ENCODE results near the gene FGF23.

The FGF23 gene

GRCh38 chr12:4355156-4356040 is 24.1 kb downstream of the FGF23 start:
- H2BK15ac ChIP-seq (ENCODE audit: low read length): no peak overlapping the region
- H3K9ac ChIP-seq (ENCODE audit: low read depth, low read length, poor library complexity): no peak overlapping the region
- no peak overlapping the region for H3K14ac ChIP-seq (ENCODE audit: low read length)
- H4K8ac ChIP-seq (ENCODE audit: low read depth, low read length): peak overlapping the region; percentile 94
- no peak overlapping the region for H2BK120ac ChIP-seq (ENCODE audit: low read depth, low read length)
- H3K4me1 ChIP-seq (ENCODE audit: control insufficient read depth in 2 of 2, insufficient read depth in 1 of 2, low read depth in 1 of 2, low read length in 2 of 2): peaks cover 0 to 3% of the 10 kb centered on the region in 2 donors
- peaks cover 7 to 35% of the 10 kb centered on the region in 2 donors for H3K36me3 ChIP-seq (replicated peaks in 1 of 2; ENCODE audit: control insufficient read depth in 2 of 2, insufficient read depth in 2 of 2, low read length in 2 of 2)
- peaks cover 0 to 6% of the 10 kb centered on the region in 2 donors for H3K9me3 ChIP-seq (replicated peaks in 1 of 2; ENCODE audit: control insufficient read depth in 2 of 2, insufficient read depth in 1 of 2, low read depth in 1 of 2, low read length in 2 of 2)
- peak overlapping the region in 1 of 2 donors; percentile 2 for H3K4me3 ChIP-seq (ENCODE audit: low read length in 2 of 2)
- H2BK12ac ChIP-seq (ENCODE audit: low read length): no peak overlapping the region
- H2AK5ac ChIP-seq (ENCODE audit: low read depth, low read length): no peak overlapping the region
- DNase-seq (ENCODE audit: low spot score): no peak
- no peak overlapping the region for H2AFZ ChIP-seq (ENCODE audit: low read length)
- H3K27ac ChIP-seq (replicated peaks; ENCODE audit: low read length): no peak overlapping the region
- H3K27me3 ChIP-seq (ENCODE audit: control insufficient read depth in 3 of 3, insufficient read depth in 3 of 3, low read depth in 1 of 3, low read length in 3 of 3): no peaks in the 10 kb centered on the region
- H4K91ac ChIP-seq (ENCODE audit: low read depth, low read length, poor library complexity): no peak overlapping the region
- peak overlapping the region; percentile 44 for H3K18ac ChIP-seq (ENCODE audit: low read length)
- no peak overlapping the region for H3K4ac ChIP-seq (ENCODE audit: low read length)
- H2BK5ac ChIP-seq (ENCODE audit: low read length): no peak overlapping the region
- no peak overlapping the region for H3K4me2 ChIP-seq (ENCODE audit: insufficient read depth, low read length, poor library complexity, severe bottlenecking)
- H3K23ac ChIP-seq (ENCODE audit: low read depth, low read length, poor library complexity): peak overlapping the region; percentile 97
- no CpG with 5 or more reads among the region's 3 CpGs for WGBS, 2 donors (ENCODE audit: extremely low coverage in 2 of 2, insufficient read length in 2 of 2, insufficient replicate concordance in 1 of 2)
- no peaks in the 10 kb centered on the region for H3K79me1 ChIP-seq (ENCODE audit: low read depth, low read length)

GRCh38 chr12:4353785-4354208 is 25.7 kb downstream of the FGF23 start:
- Histone ChIP-seq H2BK5ac (ENCODE audit: low read length) (no peak overlapping the region), H3K36me3 (replicated peaks in 1 of 2; ENCODE audit: control insufficient read depth in 2 of 2, insufficient read depth in 2 of 2, low read length in 2 of 2) (peaks cover 8 to 48% of the 10 kb centered on the region in 2 donors), H2BK15ac (ENCODE audit: low read length) (no peak overlapping the region), H2AK5ac (ENCODE audit: low read depth, low read length) (no peak overlapping the region), H3K4me1 (ENCODE audit: control insufficient read depth in 2 of 2, insufficient read depth in 1 of 2, low read depth in 1 of 2, low read length in 2 of 2) (peaks cover 0 to 3% of the 10 kb centered on the region in 2 donors), H3K9me3 (replicated peaks in 1 of 2; ENCODE audit: control insufficient read depth in 2 of 2, insufficient read depth in 1 of 2, low read depth in 1 of 2, low read length in 2 of 2) (no peaks in the 10 kb centered on the region), H3K4me3 (ENCODE audit: low read length in 2 of 2) (no peak overlapping the region), H4K91ac (ENCODE audit: low read depth, low read length, poor library complexity) (no peak overlapping the region), H2BK12ac (ENCODE audit: low read length) (no peak overlapping the region), H3K79me1 (ENCODE audit: low read depth, low read length) (no peaks in the 10 kb centered on the region), H3K18ac (ENCODE audit: low read length) (no peak overlapping the region), H2AFZ (ENCODE audit: low read length) (no peak overlapping the region), H3K27ac (replicated peaks; ENCODE audit: low read length) (no peak overlapping the region), H3K23ac (ENCODE audit: low read depth, low read length, poor library complexity) (no peak overlapping the region), H4K8ac (ENCODE audit: low read depth, low read length) (no peak overlapping the region), H2BK120ac (ENCODE audit: low read depth, low read length) (no peak overlapping the region), H3K4ac (ENCODE audit: low read length) (no peak overlapping the region), H3K9ac (ENCODE audit: low read depth, low read length, poor library complexity) (no peak overlapping the region), H3K4me2 (ENCODE audit: insufficient read depth, low read length, poor library complexity, severe bottlenecking) (no peak overlapping the region), H3K27me3 (ENCODE audit: control insufficient read depth in 3 of 3, insufficient read depth in 3 of 3, low read depth in 1 of 3, low read length in 3 of 3) (no peaks in the 10 kb centered on the region), H3K14ac (ENCODE audit: low read length) (no peak overlapping the region)
- no peak for DNase-seq (ENCODE audit: low spot score)
- WGBS, 2 donors (ENCODE audit: extremely low coverage in 2 of 2, insufficient read length in 2 of 2, insufficient replicate concordance in 1 of 2): no CpG with 5 or more reads among the region's 4 CpGs

- no peak overlapping the region for H2BK120ac ChIP-seq (ENCODE audit: low read depth, low read length)
- no peak overlapping the region for H2BK15ac ChIP-seq (ENCODE audit: low read length)
- DNase-seq (ENCODE audit: low spot score): no peak
- no peak overlapping the region for H3K4me2 ChIP-seq (ENCODE audit: insufficient read depth, low read length, poor library complexity, severe bottlenecking)
- H4K91ac ChIP-seq (ENCODE audit: low read depth, low read length, poor library complexity): no peak overlapping the region
- no peak overlapping the region for H3K4me3 ChIP-seq (ENCODE audit: low read length in 2 of 2)
- H3K9ac ChIP-seq (ENCODE audit: low read depth, low read length, poor library complexity): no peak overlapping the region
- no peaks in the 10 kb centered on the region for H3K4me1 ChIP-seq (ENCODE audit: control insufficient read depth in 2 of 2, insufficient read depth in 1 of 2, low read depth in 1 of 2, low read length in 2 of 2)
- H3K27ac ChIP-seq (replicated peaks; ENCODE audit: low read length): no peak overlapping the region
- H3K18ac ChIP-seq (ENCODE audit: low read length): no peak overlapping the region
- H3K23ac ChIP-seq (ENCODE audit: low read depth, low read length, poor library complexity): no peak overlapping the region
- H3K36me3 ChIP-seq (replicated peaks in 1 of 2; ENCODE audit: control insufficient read depth in 2 of 2, insufficient read depth in 2 of 2, low read length in 2 of 2): peaks cover 6 to 47% of the 10 kb centered on the region in 2 donors
- no peak overlapping the region for H4K8ac ChIP-seq (ENCODE audit: low read depth, low read length)
- H3K4ac ChIP-seq (ENCODE audit: low read length): no peak overlapping the region
- H2BK5ac ChIP-seq (ENCODE audit: low read length): no peak overlapping the region
- no peaks in the 10 kb centered on the region for H3K27me3 ChIP-seq (ENCODE audit: control insufficient read depth in 3 of 3, insufficient read depth in 3 of 3, low read depth in 1 of 3, low read length in 3 of 3)
- H2BK12ac ChIP-seq (ENCODE audit: low read length): no peak overlapping the region
- no peak overlapping the region for H3K14ac ChIP-seq (ENCODE audit: low read length)
- no peaks in the 10 kb centered on the region for H3K79me1 ChIP-seq (ENCODE audit: low read depth, low read length)
- H3K9me3 ChIP-seq (replicated peaks in 1 of 2; ENCODE audit: control insufficient read depth in 2 of 2, insufficient read depth in 1 of 2, low read depth in 1 of 2, low read length in 2 of 2): no peaks in the 10 kb centered on the region
- no peak overlapping the region for H2AFZ ChIP-seq (ENCODE audit: low read length)
- H2AK5ac ChIP-seq (ENCODE audit: low read depth, low read length): no peak overlapping the region
These were observed 32.6 kb downstream of the FGF23 start for GRCh38 chr12:4346931-4347330.

GRCh38 chr12:4331842-4332241 is 47.7 kb downstream of the FGF23 start:
- Histone ChIP-seq H2BK15ac (ENCODE audit: low read length) (no peak overlapping the region), H2BK5ac (ENCODE audit: low read length) (no peak overlapping the region), H2AK5ac (ENCODE audit: low read depth, low read length) (no peak overlapping the region), H3K9me3 (replicated peaks in 1 of 2; ENCODE audit: control insufficient read depth in 2 of 2, insufficient read depth in 1 of 2, low read depth in 1 of 2, low read length in 2 of 2) (peaks cover 9 to 16% of the 10 kb centered on the region in 2 donors), H3K27ac (replicated peaks; ENCODE audit: low read length) (no peak overlapping the region), H3K14ac (ENCODE audit: low read length) (no peak overlapping the region), H3K4me1 (ENCODE audit: control insufficient read depth in 2 of 2, insufficient read depth in 1 of 2, low read depth in 1 of 2, low read length in 2 of 2) (peaks cover 0 to 5% of the 10 kb centered on the region in 2 donors), H3K4me3 (ENCODE audit: low read length in 2 of 2) (no peak overlapping the region), H4K8ac (ENCODE audit: low read depth, low read length) (no peak overlapping the region), H3K4ac (ENCODE audit: low read length) (no peak overlapping the region), H3K27me3 (ENCODE audit: control insufficient read depth in 3 of 3, insufficient read depth in 3 of 3, low read depth in 1 of 3, low read length in 3 of 3) (no peaks in the 10 kb centered on the region), H4K91ac (ENCODE audit: low read depth, low read length, poor library complexity) (no peak overlapping the region), H3K23ac (ENCODE audit: low read depth, low read length, poor library complexity) (no peak overlapping the region), H3K4me2 (ENCODE audit: insufficient read depth, low read length, poor library complexity, severe bottlenecking) (no peak overlapping the region), H2AFZ (ENCODE audit: low read length) (no peak overlapping the region), H3K79me1 (ENCODE audit: low read depth, low read length) (no peaks in the 10 kb centered on the region), H3K9ac (ENCODE audit: low read depth, low read length, poor library complexity) (no peak overlapping the region), H2BK120ac (ENCODE audit: low read depth, low read length) (no peak overlapping the region), H3K36me3 (replicated peaks in 1 of 2; ENCODE audit: control insufficient read depth in 2 of 2, insufficient read depth in 2 of 2, low read length in 2 of 2) (peaks cover 10 to 79% of the 10 kb centered on the region in 2 donors), H2BK12ac (ENCODE audit: low read length) (no peak overlapping the region), H3K18ac (ENCODE audit: low read length) (no peak overlapping the region)
- no peak for DNase-seq (ENCODE audit: low spot score)
- no CpG with 5 or more reads among the region's 4 CpGs for WGBS, 2 donors (ENCODE audit: extremely low coverage in 2 of 2, insufficient read length in 2 of 2, insufficient replicate concordance in 1 of 2)

Data from neuronal stem cell (in vitro differentiated cells).